Hepatic stellate cell (primary cell): ENCODE measurements around the gene POM121C.
"Not testable (repeated sequence)": the region's sequence is repeated elsewhere in the genome, so short reads cannot be mapped to it uniquely, and the experiment has no call there.

Source experiments
- DNase-seq: peaks from one replicate; pipeline ENCODE4 v3.0.0; 2011; ENCODE audit warnings: low spot score

Gene POM121C

DNA sequence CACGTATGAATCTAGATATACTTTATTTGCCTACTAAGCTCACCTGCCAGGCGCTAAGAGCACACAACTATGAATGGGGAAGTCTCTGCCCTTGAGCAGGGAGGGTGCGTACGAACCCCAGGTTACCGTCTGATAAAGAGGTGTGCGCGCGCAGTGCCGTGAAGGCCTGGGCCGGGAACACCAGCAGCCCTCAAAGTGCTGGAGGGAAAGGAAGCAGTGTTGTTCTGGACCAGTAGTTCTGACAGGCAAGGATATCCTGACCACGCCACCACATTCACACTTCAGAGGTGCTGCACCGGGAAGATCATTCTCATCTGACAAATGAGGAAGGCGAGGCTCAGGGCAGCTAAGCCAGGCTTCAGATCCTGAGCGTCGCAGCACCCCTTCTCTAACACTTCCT is 62.6 kb downstream of the POM121C start:
- DNase-seq: not testable (repeated sequence)

DNA sequence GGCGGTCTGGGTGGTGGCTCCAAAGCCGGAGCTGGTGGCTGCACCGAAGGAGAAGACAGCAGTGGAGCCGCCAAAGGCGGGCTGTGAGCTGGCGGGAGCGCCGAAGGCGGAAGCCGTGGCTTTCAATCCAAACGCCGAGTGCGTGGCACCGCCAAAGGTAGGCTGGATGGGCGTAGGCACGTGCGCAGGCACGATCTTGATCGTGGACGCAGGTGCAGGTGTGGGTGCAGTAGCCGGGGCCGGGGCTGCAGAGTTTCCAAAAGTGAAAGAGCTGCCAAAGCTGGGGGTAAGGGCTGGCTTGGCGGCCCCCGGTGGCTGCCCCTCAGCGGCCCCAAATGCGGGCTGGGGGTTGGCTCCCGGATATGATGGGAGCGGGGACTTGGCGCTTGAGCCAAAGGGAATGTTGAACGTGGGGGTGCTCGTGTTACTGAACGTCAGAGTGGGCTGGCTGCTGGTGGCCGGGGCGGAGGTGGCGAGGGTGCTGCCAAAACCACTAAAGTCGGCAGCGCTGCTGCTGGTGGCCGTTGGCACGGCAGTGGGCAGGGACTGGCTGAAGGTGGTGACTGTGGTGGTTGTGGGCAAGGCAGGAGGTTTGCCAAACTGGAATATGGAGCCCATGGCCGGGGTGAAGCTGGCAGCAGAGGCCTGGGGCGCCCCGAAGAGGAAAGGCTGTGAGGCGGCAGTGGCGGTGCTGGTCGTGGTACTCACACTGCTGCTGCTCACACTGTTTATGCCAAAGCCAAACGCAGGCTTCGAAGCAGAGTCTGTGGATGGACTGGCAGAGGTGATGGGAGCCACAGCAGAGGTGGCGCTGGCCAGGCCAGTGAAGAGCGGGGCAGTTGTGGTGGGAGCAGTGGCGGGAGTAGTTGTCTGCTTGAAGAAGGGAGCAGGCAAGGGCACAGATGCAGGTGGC is 64.0 kb downstream of the POM121C start:
- DNase-seq: not testable (repeated sequence)

DNA sequence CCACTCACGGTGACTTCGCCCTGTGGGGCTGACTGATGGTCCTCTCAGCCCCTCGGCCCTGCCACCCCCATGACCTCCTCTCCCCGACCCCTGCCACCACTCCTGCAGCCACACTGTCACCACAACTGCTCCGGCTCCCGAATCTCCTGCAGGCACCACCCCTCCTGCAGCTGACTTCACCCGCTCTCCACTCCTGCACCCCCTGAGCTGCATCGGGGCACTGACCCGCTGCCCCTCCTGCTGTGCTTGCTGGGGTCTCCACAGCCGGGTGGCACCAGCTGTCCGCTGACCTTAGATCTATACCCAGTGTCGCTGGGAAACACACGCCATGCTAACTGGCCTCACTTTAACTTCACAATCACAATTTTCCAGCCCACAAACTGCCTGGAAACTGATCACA is 65.9 kb downstream of the POM121C start:
- DNase-seq: not testable (repeated sequence)

DNA sequence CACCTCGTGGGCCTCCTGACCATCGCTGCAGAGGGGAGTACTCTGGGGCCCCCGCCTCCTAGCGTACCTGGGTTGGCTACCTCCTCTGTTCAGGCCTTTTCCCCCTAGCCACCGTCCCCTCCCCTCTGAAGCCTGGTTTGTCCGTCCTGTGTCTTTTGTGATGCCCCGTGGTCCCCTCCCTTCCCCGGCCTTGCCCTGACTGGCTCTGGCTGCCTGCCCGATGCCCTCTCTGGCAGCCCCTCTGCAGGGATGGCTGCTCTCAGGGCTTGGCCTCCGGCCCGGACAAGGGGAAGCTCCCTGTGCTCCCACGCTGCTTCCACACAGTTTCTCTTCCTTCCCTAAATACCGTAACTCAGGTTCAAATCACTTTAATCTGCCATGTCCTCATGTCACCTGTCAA is 66.4 kb downstream of the POM121C start:
- DNase-seq: not testable (repeated sequence)

DNA sequence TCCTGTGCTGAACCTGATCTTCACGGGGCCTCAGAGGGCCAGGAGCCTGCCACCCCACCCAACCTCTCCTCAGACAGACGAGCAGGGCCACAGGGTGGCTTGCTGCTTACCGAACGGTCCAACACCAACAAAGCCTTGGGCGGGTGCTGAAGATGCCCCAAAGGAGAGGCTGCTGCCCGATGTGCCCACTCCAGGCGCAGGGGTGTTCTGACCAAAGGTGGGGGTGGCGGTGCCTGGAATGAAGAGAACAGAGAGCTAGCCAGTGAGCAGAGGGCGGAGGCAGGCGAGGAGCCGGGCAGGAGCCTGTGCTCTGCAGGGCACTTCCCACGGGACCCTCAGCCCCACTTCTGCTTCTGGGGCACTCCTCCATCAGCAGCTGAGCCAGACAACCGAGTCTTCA is 66.9 kb downstream of the POM121C start:
- not testable (repeated sequence) for DNase-seq

DNA sequence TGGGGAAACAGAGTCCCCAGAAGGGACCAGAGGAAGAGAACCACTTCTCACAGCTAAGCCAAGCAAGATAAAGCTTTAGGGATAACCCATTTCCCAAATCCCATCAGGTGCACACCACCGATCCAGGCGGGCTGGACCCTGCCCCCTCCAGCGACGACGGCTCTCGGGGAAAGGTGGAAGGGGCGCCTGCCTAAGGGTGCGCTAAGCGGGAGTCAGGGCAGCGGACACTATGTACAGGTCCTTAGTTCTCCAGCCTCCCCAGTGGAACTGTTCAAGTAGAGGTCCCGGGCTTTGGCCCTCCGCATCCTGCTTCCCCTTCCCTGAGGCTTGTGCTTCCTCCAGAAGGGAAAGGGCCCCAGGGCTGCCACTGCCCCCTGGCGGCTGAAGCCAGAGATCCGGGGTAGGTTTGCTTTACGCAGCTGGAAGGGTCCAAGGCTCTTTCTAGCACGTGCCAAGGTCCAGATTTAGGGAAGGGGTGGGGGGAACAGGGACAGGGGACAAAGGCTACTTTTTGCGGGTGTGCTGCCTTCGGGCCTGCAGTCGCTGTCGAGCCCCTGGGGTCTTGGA is 67.7 kb downstream of the POM121C start:
- not testable (repeated sequence) for DNase-seq

DNA sequence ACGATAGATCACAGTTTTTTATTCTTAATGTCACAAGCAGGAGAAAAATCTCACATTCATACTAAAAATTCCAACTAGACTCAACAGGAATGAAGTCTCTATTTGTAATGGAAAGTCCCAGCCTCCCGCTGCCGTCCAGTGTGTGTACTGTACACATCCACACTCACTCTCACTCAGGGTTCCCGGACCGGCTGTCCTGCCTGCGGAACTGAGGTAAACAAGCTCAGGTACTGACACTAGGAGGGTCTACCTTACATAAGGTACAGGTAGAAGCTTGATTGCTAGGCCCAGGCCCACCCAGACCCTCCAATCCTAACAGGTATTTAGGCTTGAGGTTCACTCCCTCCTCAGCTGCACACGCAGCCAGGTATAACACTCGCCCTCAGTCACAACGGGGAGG is 69.3 kb downstream of the POM121C start:
- not testable (repeated sequence) for DNase-seq

DNA sequence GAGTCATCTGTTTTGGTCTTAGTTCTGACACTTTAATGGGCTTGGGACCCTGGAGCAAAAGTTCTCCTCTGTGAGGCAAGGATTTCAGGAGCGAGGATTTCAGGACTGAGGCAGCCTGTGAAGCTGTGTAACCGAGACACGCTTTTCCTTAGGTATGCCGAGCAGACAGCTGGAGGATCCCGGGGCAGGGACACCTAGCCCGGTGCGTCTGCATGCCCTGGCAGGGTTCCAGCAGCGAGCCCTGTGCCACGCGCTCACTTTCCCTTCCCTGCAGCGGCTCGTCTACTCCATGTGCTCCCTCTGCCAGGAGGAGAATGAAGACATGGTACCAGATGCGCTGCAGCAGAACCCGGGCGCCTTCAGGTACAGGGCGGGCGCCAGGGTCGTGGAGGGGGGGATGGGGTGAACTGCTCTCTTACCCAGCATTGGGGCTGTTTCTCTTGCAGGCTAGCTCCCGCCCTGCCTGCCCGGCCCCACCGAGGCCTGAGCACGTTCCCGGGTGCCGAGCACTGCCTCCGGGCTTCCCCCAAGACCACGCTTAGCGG is 70.2 kb downstream of the POM121C start:
- not testable (repeated sequence) for DNase-seq

DNA sequence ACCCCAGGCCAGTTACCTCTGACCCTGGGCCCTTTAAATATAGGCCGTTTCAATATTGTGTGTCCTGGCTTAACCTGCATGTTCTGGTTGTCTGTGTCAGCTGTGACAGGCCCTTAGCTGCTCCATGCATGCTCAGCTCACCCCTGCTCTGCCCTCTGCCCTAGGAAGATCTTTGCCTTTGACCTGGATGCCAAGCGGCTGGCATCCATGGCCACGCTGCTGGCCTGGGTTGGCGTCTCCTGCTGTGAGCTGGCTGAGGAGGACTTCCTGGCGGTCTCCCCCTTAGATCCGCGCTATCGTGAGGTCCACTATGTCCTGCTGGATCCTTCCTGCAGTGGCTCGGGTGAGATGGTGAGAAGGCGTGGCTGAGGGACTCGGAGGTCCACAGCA is 70.7 kb downstream of the POM121C start:
- DNase-seq: not testable (repeated sequence)

DNA sequence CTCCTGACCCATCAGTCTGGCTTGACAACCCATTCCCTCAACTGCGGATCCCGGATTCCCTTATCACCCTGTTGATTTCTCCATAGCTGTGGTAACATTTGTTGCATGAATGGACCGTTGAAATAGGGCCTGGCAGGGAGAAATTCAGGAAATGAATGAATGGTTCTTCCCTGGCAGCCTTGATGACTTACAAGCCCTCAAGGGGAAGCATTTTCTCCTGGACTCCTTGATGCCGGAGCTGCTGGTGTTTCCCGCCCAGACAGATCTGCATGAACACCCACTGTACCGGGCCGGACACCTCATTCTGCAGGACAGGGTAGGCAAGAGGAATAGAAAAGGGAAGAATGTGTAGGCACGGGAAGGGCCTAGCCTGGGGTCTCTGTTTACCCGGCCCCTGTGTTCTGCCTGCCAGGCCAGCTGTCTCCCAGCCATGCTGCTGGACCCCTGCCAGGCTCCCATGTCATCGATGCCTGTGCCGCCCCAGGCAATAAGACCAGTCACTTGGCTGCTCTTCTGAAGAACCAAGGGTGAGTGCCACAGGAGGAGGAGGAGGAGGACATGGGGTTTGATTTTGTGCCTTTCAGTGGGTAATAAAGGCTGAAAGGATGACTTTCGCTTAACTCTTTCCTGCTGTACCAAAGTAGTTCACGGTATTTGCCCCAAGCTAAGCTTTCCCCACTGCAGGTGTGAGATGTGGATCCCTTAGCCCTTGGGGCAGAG is 71.2 kb downstream of the POM121C start:
- DNase-seq: not testable (repeated sequence)

DNA sequence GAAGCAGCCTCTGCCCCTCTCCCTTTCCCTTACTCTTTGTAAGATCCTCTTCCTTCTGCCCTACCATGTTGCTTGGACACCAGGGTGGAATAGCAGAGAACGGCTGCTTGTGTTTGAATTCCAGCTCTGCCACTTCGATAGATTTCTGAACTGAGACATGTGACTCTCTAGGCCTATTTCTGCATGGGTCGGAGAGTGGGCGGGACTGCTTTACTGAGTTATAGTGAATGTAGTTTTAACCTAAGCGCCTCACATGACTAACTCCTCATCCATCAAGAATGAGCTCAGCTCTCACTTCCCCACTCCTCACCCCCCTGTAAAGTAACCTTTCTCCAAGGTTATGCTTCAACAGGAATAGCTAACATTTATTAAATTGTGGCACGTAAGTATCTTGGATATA is 71.9 kb downstream of the POM121C start:
- DNase-seq: not testable (repeated sequence)

DNA sequence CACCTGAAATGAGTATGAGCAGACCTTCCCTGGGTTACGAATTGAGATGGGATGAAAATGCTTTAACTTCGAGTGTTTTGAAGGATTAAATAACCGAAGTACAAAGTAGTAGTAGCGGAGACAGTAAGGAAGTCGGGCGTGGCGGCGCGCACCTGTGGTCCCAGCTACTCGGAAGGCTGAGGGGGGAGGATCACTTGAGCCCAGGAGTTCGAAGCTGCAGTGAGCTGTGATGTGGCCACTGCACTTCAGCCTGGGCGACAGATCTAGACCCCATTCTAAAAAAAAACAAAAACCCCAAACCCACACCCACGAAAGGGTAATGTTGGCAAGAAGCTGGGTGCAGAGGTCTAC is 75.3 kb downstream of the POM121C start:
- DNase-seq: not testable (repeated sequence)

DNA sequence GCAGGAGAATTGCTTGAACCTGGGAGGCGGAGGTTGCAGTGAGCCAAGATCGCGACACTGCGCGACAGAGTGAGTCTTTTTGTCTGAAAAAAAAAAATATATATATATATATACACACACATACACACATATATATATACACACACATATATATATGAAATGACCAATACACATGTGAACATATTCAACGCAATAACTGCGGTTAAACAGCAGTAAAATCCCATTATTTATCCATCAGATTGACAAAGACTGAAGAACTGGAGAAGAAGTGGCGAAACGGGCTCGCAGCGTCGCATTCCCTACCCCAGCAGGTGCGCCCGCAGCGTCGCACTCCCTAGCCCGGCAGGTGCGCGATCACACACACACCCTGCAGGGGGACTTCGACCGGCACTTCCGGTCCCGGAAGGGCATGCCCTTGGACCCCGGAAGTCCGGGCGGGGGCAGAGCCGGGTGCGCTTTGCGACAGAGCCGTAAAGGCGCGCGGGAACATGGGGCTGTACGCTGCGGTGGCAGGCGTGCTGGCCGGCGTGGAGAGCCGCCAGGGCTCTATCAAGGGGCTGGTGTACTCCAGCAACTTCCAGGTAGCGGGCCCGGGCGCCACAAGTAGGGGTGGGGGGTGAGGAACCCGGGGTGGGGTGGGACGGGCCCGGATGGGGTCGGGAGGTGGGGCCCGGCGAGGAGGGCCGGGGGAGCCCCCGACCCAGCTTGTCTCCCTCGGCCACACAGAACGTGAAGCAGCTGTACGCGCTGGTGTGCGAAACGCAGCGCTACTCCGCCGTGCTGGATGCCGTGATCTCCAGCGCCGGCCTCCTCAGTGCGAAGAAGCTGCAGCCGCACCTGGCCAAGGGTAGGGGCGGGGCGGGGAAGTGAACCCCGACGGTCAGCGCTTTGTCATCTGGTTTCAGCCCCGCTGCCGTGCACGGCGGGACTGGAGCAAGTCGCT is 75.9 kb downstream of the POM121C start:
- DNase-seq: not testable (repeated sequence)

DNA sequence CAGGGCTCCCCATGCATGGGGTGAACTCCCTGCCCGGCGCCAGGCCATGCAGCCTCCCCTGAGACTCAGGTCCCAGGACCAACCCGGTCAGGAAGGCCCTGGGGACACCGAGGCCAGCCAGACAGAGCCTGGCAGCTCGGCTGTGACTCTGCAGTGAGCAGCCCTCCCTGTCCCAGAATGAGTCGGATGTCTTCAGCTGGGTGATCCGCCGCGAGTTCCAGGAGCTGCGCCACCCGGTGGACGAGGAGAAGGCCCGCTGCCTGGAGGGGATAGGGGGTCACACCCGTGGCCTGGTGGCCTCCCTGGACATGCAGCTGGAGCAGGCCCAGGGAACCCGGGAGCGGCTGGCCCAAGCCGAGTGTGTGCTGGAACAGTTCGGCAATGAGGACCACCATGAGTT is 81.4 kb downstream of the POM121C start:
- not testable (repeated sequence) for DNase-seq

DNA sequence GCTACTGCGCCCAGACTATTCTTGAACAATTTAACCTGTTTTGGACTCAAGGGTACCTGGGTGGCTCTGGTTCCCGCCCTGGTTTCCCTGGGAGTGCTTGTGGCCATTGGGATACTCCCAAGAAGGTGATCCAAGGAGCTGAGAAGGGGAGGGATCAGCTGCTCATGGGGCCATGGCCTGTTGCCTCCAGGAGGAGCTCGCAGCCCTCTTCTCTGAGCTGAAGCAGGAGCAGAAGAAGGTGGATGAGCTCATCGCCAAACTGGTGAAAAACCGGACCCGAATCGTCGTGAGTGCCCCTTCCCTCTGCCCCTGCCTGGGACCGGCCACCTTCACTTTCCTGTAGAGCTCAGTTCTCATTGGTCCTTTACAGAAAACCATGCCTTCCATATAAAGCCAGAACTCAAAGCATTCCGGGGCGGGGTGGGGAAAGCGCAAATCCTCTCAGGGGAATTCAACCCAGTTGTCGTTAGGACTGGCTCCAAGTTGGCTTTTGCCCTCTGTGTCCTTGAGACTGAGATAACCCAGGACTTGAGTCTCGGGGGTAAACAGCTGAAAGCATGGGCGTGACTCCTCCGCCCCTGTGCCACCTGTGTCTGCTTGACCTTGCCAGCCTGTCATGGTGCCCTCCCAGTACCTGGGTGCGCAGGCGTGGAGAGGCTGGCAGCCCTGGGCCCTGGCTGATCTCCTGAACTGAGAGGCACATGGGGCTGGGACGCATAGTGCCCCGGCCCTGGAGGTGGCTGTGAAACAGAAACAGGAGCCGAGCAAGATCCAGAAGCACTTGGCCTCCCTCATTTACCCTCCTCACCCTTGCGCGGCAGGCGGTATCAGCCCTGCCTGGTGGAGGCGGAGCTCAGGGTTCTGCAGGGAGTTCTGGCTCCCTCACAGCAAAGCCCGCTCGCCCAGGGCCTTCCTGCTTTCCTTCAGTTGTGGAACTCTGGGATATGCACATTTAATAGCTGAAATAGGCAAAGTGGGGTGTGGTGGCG is 82.3 kb downstream of the POM121C start:
- not testable (repeated sequence) for DNase-seq

DNA sequence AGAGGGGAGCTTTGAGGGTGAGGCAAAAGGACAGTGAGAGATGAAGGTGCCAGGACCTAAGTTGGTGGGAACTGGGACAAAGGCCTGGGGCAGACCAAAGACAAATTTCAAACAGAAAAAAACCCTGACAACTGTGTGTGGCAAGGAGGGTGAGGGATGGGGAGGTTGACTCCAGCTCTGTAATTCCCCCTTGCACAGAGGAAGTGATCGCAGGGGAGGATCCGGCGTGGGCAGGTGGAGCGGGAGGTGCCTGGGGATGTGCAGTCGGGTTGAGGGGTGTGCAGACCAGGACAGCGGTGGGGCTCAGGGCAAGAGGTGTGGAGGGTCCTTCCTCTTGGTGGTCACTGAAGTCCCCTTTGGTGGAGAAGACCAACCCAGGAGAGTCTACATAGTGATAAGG is 85.5 kb downstream of the POM121C start:
- not testable (repeated sequence) for DNase-seq

DNA sequence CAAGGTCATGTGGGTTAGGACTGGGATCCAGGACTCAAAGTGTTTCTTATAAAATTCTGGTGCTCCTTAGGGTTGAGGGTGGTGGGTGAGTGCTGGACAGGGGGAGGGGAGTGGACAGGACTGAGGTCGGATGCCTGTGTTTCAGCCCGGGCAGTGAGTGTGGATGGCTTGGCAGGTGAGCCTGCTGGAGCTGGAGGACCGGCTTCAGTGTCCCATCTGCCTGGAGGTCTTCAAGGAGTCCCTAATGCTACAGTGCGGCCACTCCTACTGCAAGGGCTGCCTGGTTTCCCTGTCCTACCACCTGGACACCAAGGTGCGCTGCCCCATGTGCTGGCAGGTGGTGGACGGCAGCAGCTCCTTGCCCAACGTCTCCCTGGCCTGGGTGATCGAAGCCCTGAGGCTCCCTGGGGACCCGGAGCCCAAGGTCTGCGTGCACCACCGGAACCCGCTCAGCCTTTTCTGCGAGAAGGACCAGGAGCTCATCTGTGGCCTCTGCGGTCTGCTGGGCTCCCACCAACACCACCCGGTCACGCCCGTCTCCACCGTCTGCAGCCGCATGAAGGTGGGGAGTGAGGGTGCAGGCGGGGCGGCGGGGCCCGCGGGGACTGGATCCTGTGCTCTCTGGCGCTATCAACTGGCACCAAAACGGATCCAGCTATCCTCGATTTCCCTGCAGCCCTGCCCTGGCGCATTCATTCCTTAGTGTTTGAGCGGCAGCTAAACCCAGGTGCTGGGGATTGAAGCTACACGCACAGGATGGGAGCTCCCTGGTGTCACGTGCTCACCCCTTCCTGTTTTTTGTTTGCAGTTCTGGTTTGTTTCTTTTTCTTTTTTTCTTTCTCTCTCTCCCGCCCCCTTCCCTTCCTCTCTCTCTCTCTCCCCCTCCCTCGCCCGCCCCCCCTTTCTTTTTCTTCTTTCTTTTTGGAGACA is 87.1 kb downstream of the POM121C start:
- DNase-seq: not testable (repeated sequence)

DNA sequence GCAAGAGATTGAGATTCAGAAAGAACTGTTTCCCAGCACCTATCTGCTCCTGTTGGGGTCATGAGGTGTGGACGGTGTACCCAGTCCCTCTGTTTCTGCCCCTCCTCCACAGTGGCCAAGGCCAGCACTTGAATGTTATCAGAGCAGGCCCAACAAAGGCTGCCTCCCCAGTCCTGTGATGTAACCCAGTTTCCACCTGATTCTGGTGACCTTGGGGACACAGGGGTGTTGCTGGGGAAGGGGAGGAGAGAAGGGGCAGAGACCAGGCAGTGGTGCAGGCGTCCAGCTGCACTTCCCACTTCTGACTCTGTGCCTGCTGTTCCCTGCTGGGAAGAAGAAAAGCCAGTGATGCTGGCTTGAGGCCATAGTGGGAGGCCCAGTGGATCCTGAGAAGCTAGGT is 88.2 kb downstream of the POM121C start:
- DNase-seq: not testable (repeated sequence)

DNA sequence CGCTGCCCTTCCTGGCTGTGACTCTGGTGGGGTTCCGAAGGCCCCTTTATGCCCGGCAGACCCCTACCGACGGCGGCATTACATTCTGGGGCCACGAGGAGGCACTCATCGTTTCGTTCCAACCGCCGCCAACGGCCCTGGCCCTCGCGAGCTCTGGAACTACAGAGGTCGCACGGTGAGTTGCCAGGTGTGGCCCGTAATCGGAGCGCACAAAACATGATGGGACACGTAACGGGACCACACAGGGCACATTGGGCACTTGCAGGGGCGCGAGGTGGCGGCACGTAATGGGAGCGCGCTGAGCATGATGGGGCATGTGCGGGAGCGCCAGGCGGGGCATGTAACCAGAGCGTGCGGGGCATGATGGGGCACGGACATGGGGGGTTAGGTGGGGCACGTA is 90.8 kb downstream of the POM121C start, which contains the start of gene TRIM73:
TSS of gene TRIM73 (plus strand) at position 301 of the 400 bp plus-strand sequence. CDS start 3,305 bp downstream, outside the sequence.
- DNase-seq: not testable (repeated sequence)
